H1 (cell line): ENCODE data around the gene MORF4L1. TPM values are rescaled to one million over a fixed set of nuclear protein-coding genes. Genes with fewer than 3 reads are reported as not detected.

Experiments
- CTCF ChIA-PET: fragments of 300-600 bp; sonication (Branson Sonifier 250); formaldehyde crosslinking; loops from one replicate; lab custom pipeline; 2021; ENCODE audit not compliant: partially characterized antibody; lab: Charles Lee
- POLR2A ChIA-PET: fragments of 300-600 bp; sonication (Branson Sonifier 250); formaldehyde crosslinking; loops from one replicate; lab custom pipeline; 2021; ENCODE audit warnings: inconsistent platforms; ENCODE audit not compliant: partially characterized antibody; lab: Charles Lee
- DNase-seq, 2 experiments: peaks; one replicate each; pipeline versions ENCODE4 v3.0.0 to v3.0.0-alpha.2; 2010 to 2022; ENCODE audit warnings: low spot score in 2 of 2, low read depth in 1 of 2, mixed read lengths in 1 of 2
- FAIRE-seq: peaks from 2 replicates; lab custom pipeline; 2011; peaks lifted over from hg19 to GRCh38; lab: Jason Lieb, UNC
- H2AFZ ChIP-seq: 2 replicates; pipeline ENCODE4 v1.8.1; 2012; ENCODE audit warnings: low read length, inconsistent platforms
- H2AK5ac ChIP-seq: 2 replicates; pipeline ENCODE4 v1.6.1; 2013; ENCODE audit warnings: low read depth, low read length
- H2BK120ac ChIP-seq: replicated peaks from 2 replicates; pipeline ENCODE3; 2013; ENCODE audit warnings: low read depth, low read length, inconsistent platforms
- H2BK12ac ChIP-seq: 2 replicates; pipeline ENCODE4 v1.6.1; 2013; ENCODE audit warnings: low read depth, low read length
- H2BK15ac ChIP-seq: 2 replicates; pipeline ENCODE4 v1.6.1; 2013; ENCODE audit warnings: low read length
- H2BK20ac ChIP-seq: 2 replicates; pipeline ENCODE4 v1.6.1; 2013; ENCODE audit warnings: low read length
- H2BK5ac ChIP-seq: 2 replicates; pipeline ENCODE4 v1.6.1; 2013; ENCODE audit warnings: low read depth, low read length
- H3K14ac ChIP-seq: 2 replicates; pipeline ENCODE4 v1.6.1; 2013; ENCODE audit warnings: inconsistent platforms; ENCODE audit not compliant: insufficient read length
- H3K18ac ChIP-seq: 2 replicates; pipeline ENCODE4 v1.6.1; 2013; ENCODE audit warnings: low read length; ENCODE audit errors: extremely low read depth
- H3K23ac ChIP-seq: 2 replicates; pipeline ENCODE4 v1.6.1; 2013; ENCODE audit warnings: inconsistent platforms; ENCODE audit not compliant: insufficient read length
- H3K23me2 ChIP-seq: 2 replicates; pipeline ENCODE4 v1.6.1; 2013; ENCODE audit warnings: low read depth, low read length
- H3K27ac ChIP-seq: 2 replicates; pipeline ENCODE4 v1.6.1; 2011; ENCODE audit warnings: low read depth, low read length, inconsistent platforms
- H3K27me3 ChIP-seq, 4 experiments: replicated peaks in 1 of 4; 1 replicate in 1 of 4; 2 replicates in 3 of 4; pipeline versions ENCODE4 v1.6.1 to v1.8.1; 2011 to 2013; ENCODE audit warnings: low read length in 3 of 4, mild to moderate bottlenecking in 3 of 4, inconsistent platforms in 2 of 4, mixed read lengths in 2 of 4, moderate library complexity in 1 of 4; ENCODE audit not compliant: control insufficient read depth in 3 of 4, insufficient read depth in 3 of 4; ENCODE audit errors: extremely low read depth in 1 of 4
- H3K36me3 ChIP-seq, 4 experiments: 2 replicates each; pipeline versions ENCODE4 v1.6.1 to v1.8.1; 2011 to 2013; ENCODE audit warnings: mild to moderate bottlenecking in 4 of 4, low read length in 3 of 4, moderate library complexity in 2 of 4, control low read depth in 1 of 4, inconsistent platforms in 1 of 4; ENCODE audit not compliant: insufficient read depth in 4 of 4, control insufficient read depth in 2 of 4
- H3K4ac ChIP-seq: replicated peaks from 2 replicates; pipeline ENCODE3; 2013; ENCODE audit warnings: low read length, low read depth, mixed read lengths, inconsistent platforms; ENCODE audit not compliant: insufficient read length
- H3K4me1 ChIP-seq, 4 experiments: replicated peaks in 1 of 4; 1 replicate in 1 of 4; 2 replicates in 3 of 4; pipeline versions ENCODE4 v1.6.1 to v1.8.1; 2011 to 2013; ENCODE audit warnings: low read length in 3 of 4, inconsistent platforms in 2 of 4, mixed read lengths in 1 of 4; ENCODE audit not compliant: insufficient read depth in 4 of 4, control insufficient read depth in 3 of 4
- H3K4me2 ChIP-seq, 2 experiments: 2 replicates each; pipeline versions ENCODE4 v1.6.1 to v1.8.1; 2011 to 2013; ENCODE audit warnings: low read depth in 2 of 2, low read length in 2 of 2, control low read depth in 1 of 2, inconsistent platforms in 1 of 2, mild to moderate bottlenecking in 1 of 2; ENCODE audit not compliant: insufficient read depth in 1 of 2
- H3K4me3 ChIP-seq, 4 experiments: fragments of 200-600, 300-600 bp in 1 of 4; sonication (generic), shearing (Covaris generic), sonication (Bioruptor Twin) in 1 of 4; 2 replicates each; pipeline versions ENCODE4 v1.5.1 to v1.8.1; 2011 to 2016; ENCODE audit warnings: low read length in 4 of 4, low read depth in 3 of 4, control low read depth in 2 of 4, inconsistent platforms in 2 of 4, mild to moderate bottlenecking in 2 of 4, mixed read lengths in 1 of 4, moderate library complexity in 1 of 4; ENCODE audit not compliant: insufficient read depth in 2 of 4; ENCODE audit errors: extremely low read depth in 1 of 4
- H3K56ac ChIP-seq: replicated peaks from 2 replicates; pipeline ENCODE3; 2013; ENCODE audit warnings: low read depth, mild to moderate bottlenecking, mixed read lengths, low read length, inconsistent platforms; ENCODE audit not compliant: insufficient read length
- H3K79me1 ChIP-seq: 2 replicates; pipeline ENCODE4 v1.6.1; 2013; ENCODE audit warnings: low read depth, low read length, control low read depth
- H3K79me2 ChIP-seq, 2 experiments: 2 replicates each; pipeline versions ENCODE4 v1.6.1 to v1.8.1; 2012 to 2013; ENCODE audit warnings: low read length in 2 of 2, mild to moderate bottlenecking in 2 of 2, inconsistent platforms in 1 of 2; ENCODE audit not compliant: insufficient read depth in 2 of 2, control insufficient read depth in 1 of 2
- H3K9ac ChIP-seq, 4 experiments: replicated peaks in 1 of 4; 1 replicate in 1 of 4; 2 replicates in 3 of 4; pipeline versions ENCODE4 v1.6.1 to v1.8.1; 2011 to 2013; ENCODE audit warnings: low read depth in 3 of 4, low read length in 3 of 4, control low read depth in 2 of 4, mild to moderate bottlenecking in 2 of 4, moderate library complexity in 2 of 4, inconsistent platforms in 1 of 4; ENCODE audit errors: extremely low read depth in 1 of 4
- H3K9me3 ChIP-seq, 2 experiments: 2 replicates each; pipeline versions ENCODE4 v1.6.1 to v1.8.1; 2012 to 2013; ENCODE audit warnings: mild to moderate bottlenecking in 2 of 2, moderate library complexity in 2 of 2, control low read depth in 1 of 2, inconsistent platforms in 1 of 2, low read depth in 1 of 2, low read length in 1 of 2, mixed read lengths in 1 of 2; ENCODE audit not compliant: insufficient read depth in 2 of 2
- H4K20me1 ChIP-seq, 2 experiments: replicated peaks in 1 of 2; 2 replicates each; pipeline versions ENCODE3 to v1.8.1; 2011 to 2013; ENCODE audit warnings: inconsistent platforms in 2 of 2, low read length in 2 of 2, mild to moderate bottlenecking in 1 of 2; ENCODE audit not compliant: insufficient read depth in 2 of 2, control insufficient read depth in 1 of 2
- H4K5ac ChIP-seq: 2 replicates; pipeline ENCODE4 v1.6.1; 2013; ENCODE audit warnings: low read length, low read depth, mixed read lengths, inconsistent platforms; ENCODE audit not compliant: insufficient read length
- H4K8ac ChIP-seq: 2 replicates; pipeline ENCODE4 v1.8.0; 2013; ENCODE audit warnings: mild to moderate bottlenecking, moderate library complexity, low read length, inconsistent platforms; ENCODE audit not compliant: insufficient read depth; ENCODE audit errors: extremely low read depth
- H4K91ac ChIP-seq: replicated peaks from 2 replicates; pipeline ENCODE3; 2013; ENCODE audit warnings: low read length, mixed read lengths, inconsistent platforms; ENCODE audit not compliant: insufficient read length
- HDAC2 ChIP-seq, 2 experiments: fragments of 300-600 bp in 1 of 2; sonication (generic) in 1 of 2; IDR thresholded peaks; 2 replicates each; pipeline ENCODE4 v1.6.1; 2011 to 2012; ENCODE audit warnings: low read depth in 2 of 2, low read length in 2 of 2, mild to moderate bottlenecking in 2 of 2, moderate library complexity in 2 of 2, borderline replicate concordance in 1 of 2, inconsistent platforms in 1 of 2
- HDAC6 ChIP-seq: IDR thresholded peaks from one replicate; pipeline ENCODE4 v1.7.1; 2012; ENCODE audit warnings: low read depth, mild to moderate bottlenecking, inconsistent platforms, low read length, moderate library complexity
- JUN ChIP-seq: IDR thresholded peaks from 2 replicates; pipeline ENCODE4 v1.6.1; 2011; ENCODE audit warnings: low read depth, mild to moderate bottlenecking, improper control_type of control experiment, low read length
- RAD21 ChIP-seq, 2 experiments: IDR thresholded peaks in 1 of 2; conservative IDR thresholded peaks in 1 of 2; 2 replicates each; pipeline ENCODE4 v1.6.1; 2011; ENCODE audit warnings: low read depth in 2 of 2, low read length in 2 of 2, improper control_type of control experiment in 1 of 2, inconsistent platforms in 1 of 2, mild to moderate bottlenecking in 1 of 2, moderate library complexity in 1 of 2
- RXRA ChIP-seq: IDR thresholded peaks from 2 replicates; pipeline ENCODE4 v1.6.1; 2011; ENCODE audit warnings: low read depth, mild to moderate bottlenecking, low read length, moderate library complexity; ENCODE audit not compliant: insufficient read depth
- SIN3A ChIP-seq, 2 experiments: IDR thresholded peaks in 1 of 2; conservative IDR thresholded peaks in 1 of 2; 2 replicates each; pipeline ENCODE4 v1.6.1; 2011 to 2012; ENCODE audit warnings: low read length in 2 of 2, improper control_type of control experiment in 1 of 2, low read depth in 1 of 2, mild to moderate bottlenecking in 1 of 2
- SIRT6 ChIP-seq: IDR thresholded peaks from one replicate; pipeline ENCODE4 v1.7.1; 2012; ENCODE audit warnings: low read length, inconsistent platforms
- SP1 ChIP-seq: IDR thresholded peaks from 2 replicates; pipeline ENCODE4 v1.6.1; 2011; ENCODE audit warnings: low read depth, low read length
- YY1 ChIP-seq: IDR thresholded peaks from 2 replicates; pipeline ENCODE4 v1.6.1; 2011; ENCODE audit warnings: low read depth, mild to moderate bottlenecking, low read length
- WGBS, 2 experiments: shearing (Covaris generic) in 1 of 2; methylation state at CpG; one replicate each; pipeline versions ENCODE4 v1.1.6 to v1.1.7; 2013 to 2015; ENCODE audit warnings: low lambda C conversion rate in 2 of 2, mixed read lengths in 2 of 2, inconsistent platforms in 1 of 2, low coverage in 1 of 2, missing lambda C conversion rate in 1 of 2; ENCODE audit not compliant: insufficient replicate concordance in 2 of 2, insufficient coverage in 1 of 2, insufficient read length in 1 of 2; ENCODE audit errors: extremely low coverage in 1 of 2, missing lambda C conversion rate in 1 of 2; 5-methylcytosine and 5-hydroxymethylcytosine counted together
- polyA plus RNA-seq, 7 experiments: library from polyadenylated mRNA; depleted of rRNA in 3 of 7; stranded (reverse) in 5 of 7; unstranded in 2 of 7; fragments of >200 nt in 5 of 7; fragments of 200-250 nt in 2 of 7; gene quantifications; 1 replicate in 5 of 7; 2 replicates in 1 of 7; 4 replicates in 1 of 7; pipeline versions ENCODE4 v1.2.1 to v1.2.3, GENCODE V29; 2011 to 2013; ENCODE audit warnings: missing spikeins in 2 of 7, mixed read lengths in 2 of 7
- total RNA-seq: library from RNA; stranded (reverse); fragmentation: NEBNext Ultra II Directional; extraction: Animal tissue kit (Norgen Biotek cat#: 25700); gene quantifications from 2 replicates; pipeline ENCODE4 v1.2.1, GENCODE V29; 2021

MORF4L1 gene
- total and polyA plus RNA-seq, 2 of the 8 experiments (the other 6 are each of a cell fraction or from before 2014, with no cell fraction given) = 260 to 533 TPM

- H4K20me1 ChIP-seq = peaks cover 8 to 13% of the 10 kb centered on the region in 2 experiments
- DNase-seq = no peak
- ChIA-PET CTCF (interaction anchor here (0.6 to 6.2 kb wide), 7 partner anchors 21 to 125 kb away, joined by 3 to 49 read pairs (median 4); partner anchors contain the start of gene ADAMTS7), POLR2A (interaction anchor here (0.6 to 2.0 kb wide), 4 partner anchors 14 to 145 kb away, joined by 3 to 5 read pairs (median 4); no protein-coding TSS in a partner anchor)
- no peak overlapping the region for H3K4me3 ChIP-seq
- no peak overlapping the region for H4K5ac ChIP-seq
- H3K36me3 ChIP-seq = peaks cover 4 to 72% (median 43%) of the 10 kb centered on the region in 4 experiments
- FAIRE-seq = no peak
- H3K23ac ChIP-seq = no peak overlapping the region
- H3K4me1 ChIP-seq = peaks cover 0 to 2% (median 0%) of the 10 kb centered on the region in 4 experiments; a peak in 2 of 7 replicates
- H2AK5ac ChIP-seq = no peak overlapping the region
- no peak overlapping the region for H3K9ac ChIP-seq
- peaks cover 0 to 6% of the 10 kb centered on the region in 2 experiments; a peak in 1 of 4 replicates for H3K79me2 ChIP-seq
- no peak overlapping the region for H2BK120ac ChIP-seq
- H4K91ac ChIP-seq = no peak overlapping the region
- no peak overlapping the region for H2BK20ac ChIP-seq
- no peak overlapping the region for H4K8ac ChIP-seq
- H3K14ac ChIP-seq = no peak overlapping the region
- no peaks in the 10 kb centered on the region for H3K27me3 ChIP-seq
- no peak overlapping the region for H3K56ac ChIP-seq
- TF ChIP-seq RXRA (no peak), HDAC6 (no peak), SIRT6 (no peak), HDAC2 (IDR thresholded peaks at IDR 0.05; ENCODE audit: borderline replicate concordance in 1 of 2, low read depth in 2 of 2, low read length in 2 of 2) (no peak), JUN (no peak), YY1 (no peak), SIN3A (conservative IDR thresholded peaks at IDR 0.05 in 1 of 2, IDR thresholded peaks at IDR 0.05 in 1 of 2; ENCODE audit: low read depth in 1 of 2, low read length in 2 of 2) (no peak), RAD21 (IDR thresholded peaks at IDR 0.05 in 1 of 2, conservative IDR thresholded peaks at IDR 0.05 in 1 of 2; ENCODE audit: low read depth in 2 of 2, low read length in 2 of 2) (no peak), SP1 (no peak)
- no peak overlapping the region for H3K4me2 ChIP-seq
- H3K23me2 ChIP-seq = no peaks in the 10 kb centered on the region; the same call in 1 of the 2 replicates
- H3K79me1 ChIP-seq = peaks cover 4% of the 10 kb centered on the region
- 86% methylated on average over 6 of the region's 6 CpGs; no CpG with 5 or more reads in 1 of the 2 experiments for WGBS, 2 experiments
- no peak overlapping the region for H3K18ac ChIP-seq
- H2BK15ac ChIP-seq = no peak overlapping the region
- no peak overlapping the region for H3K4ac ChIP-seq
- H2AFZ ChIP-seq = no peak overlapping the region
- no peaks in the 10 kb centered on the region for H3K9me3 ChIP-seq
- no peak overlapping the region for H2BK5ac ChIP-seq
- H3K27ac ChIP-seq = no peak overlapping the region
- no peak overlapping the region for H2BK12ac ChIP-seq
These were observed 32.1 kb downstream of the MORF4L1 start for GRCh38 chr15:78904599-78905358.
